HG03520 (cell line): ENCODE measurements around the gene POTEM.
"Not testable (repeated sequence)": the region's sequence is repeated elsewhere in the genome, so short reads cannot be mapped to it uniquely, and the experiment has no call there.

ENCODE experiments used
- ATAC-seq: cut with Tn5 transposase; IDR thresholded peaks from one replicate; pipeline ENCODE4 v1.9.1; 2021; ENCODE audit warnings: mild to moderate bottlenecking, moderate library complexity; ENCODE audit not compliant: unreplicated experiment

Gene POTEM

DNA sequence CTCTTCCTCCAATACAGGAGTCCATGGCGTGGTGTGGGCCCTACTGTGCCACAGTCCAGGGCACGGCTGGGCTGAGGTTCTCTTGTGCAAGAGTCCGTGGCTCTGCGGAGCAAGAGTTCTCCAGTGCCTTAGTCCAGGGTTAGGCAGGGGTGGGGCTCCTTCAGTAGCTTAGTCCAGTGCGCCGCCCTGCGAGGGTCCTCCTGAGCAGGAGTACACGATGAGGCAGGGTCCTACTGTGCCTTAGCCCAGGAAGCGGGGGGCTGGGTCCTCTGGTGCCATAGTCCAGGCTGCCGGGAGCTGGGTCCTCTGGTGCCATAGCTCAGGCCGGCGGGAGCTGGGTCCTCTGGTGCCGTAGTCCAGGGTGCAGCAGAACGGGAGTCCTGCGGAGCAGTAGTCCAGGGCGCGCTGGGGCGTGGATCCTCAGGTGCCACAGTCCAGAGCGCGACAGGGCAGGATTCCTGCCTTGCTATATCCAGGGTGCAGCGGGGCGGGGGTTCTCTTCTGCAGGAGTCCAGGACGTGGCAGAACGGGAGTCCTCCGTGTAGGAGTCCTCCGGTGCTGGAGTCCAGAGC lies 69.7 kb downstream of the POTEM start:
- not testable (repeated sequence) for ATAC-seq

DNA sequence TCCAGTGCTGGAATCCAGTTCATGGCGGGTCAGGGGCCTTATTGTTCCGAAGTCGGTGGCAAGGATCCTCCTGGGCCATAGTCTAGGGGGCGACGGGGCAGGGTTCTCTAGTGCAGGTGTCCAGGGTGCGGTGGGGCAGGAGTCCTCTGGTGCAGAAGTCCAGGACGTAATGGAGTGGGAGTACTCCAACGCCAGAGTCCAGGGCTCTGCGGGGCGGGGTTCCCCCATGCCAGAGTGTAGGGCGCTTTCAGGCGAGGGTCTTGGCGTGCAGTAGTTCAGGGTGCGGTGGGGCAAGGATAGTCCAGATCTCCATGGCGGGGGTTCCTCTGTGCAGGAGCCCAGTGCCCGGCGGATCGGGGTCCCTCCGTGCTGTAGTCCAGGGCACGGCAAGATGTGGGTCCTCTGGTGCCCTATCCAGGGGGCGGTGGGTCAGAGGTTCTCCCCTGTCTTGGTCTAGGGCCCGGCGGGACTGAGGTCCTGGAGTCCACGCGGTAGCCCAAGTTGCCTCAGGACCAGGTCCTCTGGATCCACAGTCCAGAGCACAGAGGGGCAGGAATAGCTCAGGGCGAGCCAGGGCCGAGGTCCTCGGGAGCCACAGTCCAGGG lies 70.9 kb downstream of the POTEM start:
- not testable (repeated sequence) for ATAC-seq

DNA sequence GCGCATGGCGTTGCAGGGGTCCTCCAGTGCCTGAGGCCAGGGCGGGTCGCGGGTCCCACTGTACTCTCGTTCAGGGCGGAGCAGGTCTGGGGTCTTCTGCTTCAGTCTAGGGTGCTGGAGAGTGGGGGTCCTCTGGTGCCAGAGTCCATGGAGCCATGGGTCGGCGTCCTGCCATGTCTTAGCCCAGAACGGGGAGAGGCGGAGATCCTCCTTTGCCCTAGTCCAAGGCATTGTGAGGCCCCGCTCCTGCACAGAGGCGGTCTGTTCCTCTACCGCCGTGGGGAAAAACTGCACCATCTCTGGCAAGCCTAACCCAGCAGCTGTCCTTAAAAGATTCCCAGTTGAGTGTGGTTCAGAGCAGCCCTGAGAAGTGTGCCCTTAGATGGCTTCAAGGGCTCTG lies 71.6 kb downstream of the POTEM start:
- not testable (repeated sequence) for ATAC-seq

DNA sequence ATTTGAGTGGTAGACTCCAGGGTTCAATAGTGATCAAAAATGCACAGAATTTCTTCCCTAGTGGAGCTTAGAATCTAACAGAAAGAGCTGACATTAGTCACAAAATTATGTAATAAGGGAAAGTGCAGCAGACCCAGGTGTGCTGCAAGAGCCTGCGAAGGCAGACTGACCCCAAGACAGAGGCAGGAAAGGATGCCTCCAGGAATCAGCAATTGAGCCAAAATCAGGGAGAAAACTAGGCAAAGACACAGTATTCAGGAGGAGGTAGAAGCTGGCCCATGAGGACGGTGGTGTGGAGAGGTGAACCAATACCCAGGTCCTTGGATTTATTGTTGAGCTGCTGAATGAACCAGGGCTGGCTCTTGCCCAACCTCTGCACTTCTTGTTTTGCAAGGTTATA lies 76.2 kb downstream of the POTEM start:
- not testable (repeated sequence) for ATAC-seq
